GM06990 (cell line): Measurements from ENCODE around the gene HAVCR1.

Source experiments
- DNase-seq: peaks from one replicate; pipeline ENCODE4 v3.0.0-alpha.2; 2011; ENCODE audit not compliant: insufficient read length; ENCODE audit errors: extremely low read depth
- H3K27me3 ChIP-seq: replicated peaks from 2 replicates; pipeline ENCODE4 v1.6.0; 2011; ENCODE audit warnings: low read length; ENCODE audit not compliant: control insufficient read depth, insufficient read depth
- H3K36me3 ChIP-seq: 2 replicates; pipeline ENCODE4 v1.5.1; 2011; ENCODE audit warnings: low read length; ENCODE audit not compliant: control insufficient read depth, insufficient read depth
- H3K4me3 ChIP-seq: replicated peaks from 2 replicates; pipeline ENCODE4 v1.5.1; 2011; ENCODE audit warnings: low read depth, mild to moderate bottlenecking, control low read depth, low read length
- CTCF ChIP-seq: IDR thresholded peaks from 2 replicates; pipeline ENCODE4 v1.5.1; 2011; ENCODE audit warnings: low read length, control low read depth, mild to moderate bottlenecking, inconsistent platforms; ENCODE audit not compliant: insufficient read depth, poor library complexity, severe bottlenecking

The HAVCR1 gene

GRCh38 chr5:157068785-157069184 lies 9.9 kb upstream of the HAVCR1 start:
- TF ChIP-seq CTCF = no peak
- no peaks in the 10 kb centered on the region for H3K27me3 ChIP-seq
- DNase-seq = no peak
- H3K36me3 ChIP-seq = no peaks in the 10 kb centered on the region
- no peak overlapping the region for H3K4me3 ChIP-seq

- H3K4me3 ChIP-seq = no peak overlapping the region
- TF ChIP-seq CTCF = no peak
- H3K36me3 ChIP-seq = no peaks in the 10 kb centered on the region
- no peaks in the 10 kb centered on the region for H3K27me3 ChIP-seq
- DNase-seq = no peak
Observed at GRCh38 chr5:157068339-157068738, 9.4 kb upstream of the HAVCR1 start.

GRCh38 chr5:157067005-157067404 lies 8.1 kb upstream of the HAVCR1 start:
- Histone ChIP-seq H3K36me3 (no peaks in the 10 kb centered on the region), H3K27me3 (no peaks in the 10 kb centered on the region), H3K4me3 (no peak overlapping the region)
- no peak for DNase-seq
- no peak for TF ChIP-seq CTCF

- Histone ChIP-seq H3K36me3 (no peaks in the 10 kb centered on the region), H3K4me3 (no peak overlapping the region), H3K27me3 (no peaks in the 10 kb centered on the region)
- DNase-seq = no peak
- TF ChIP-seq CTCF = no peak
Observed at GRCh38 chr5:157066080-157066479, 7.2 kb upstream of the HAVCR1 start.

GRCh38 chr5:157063776-157064430 lies 5.0 kb upstream of the HAVCR1 start:
- DNase-seq = no peak
- Histone ChIP-seq H3K36me3 (no peaks in the 10 kb centered on the region), H3K4me3 (no peak overlapping the region), H3K27me3 (no peaks in the 10 kb centered on the region)
- no peak for TF ChIP-seq CTCF

GRCh38 chr5:157059891-157060290 lies 975 bp upstream of the HAVCR1 start:
- H3K36me3 ChIP-seq = no peaks in the 10 kb centered on the region
- no peak for DNase-seq

More at GRCh38 chr5:157059891-157060290, 975 bp upstream of the HAVCR1 start:
- no peak overlapping the region for H3K4me3 ChIP-seq
- no peaks in the 10 kb centered on the region for H3K27me3 ChIP-seq
- TF ChIP-seq CTCF = no peak
